Astrocyte (in vitro differentiated cells and primary cell): ENCODE results near the gene SLC28A3. TPM values are rescaled to one million over a fixed set of nuclear protein-coding genes. Genes with fewer than 3 reads are reported as not detected.

Source experiments
- DNase-seq: peaks from one replicate; pipeline ENCODE4 v3.0.0-alpha.2; 2010; ENCODE audit warnings: low read depth
- FAIRE-seq: peaks from 2 replicates; lab custom pipeline; 2011; peaks lifted over from hg19 to GRCh38; lab: Jason Lieb, UNC
- H2AFZ ChIP-seq: 2 replicates; pipeline ENCODE4 v1.6.0; 2012; ENCODE audit warnings: low read depth, low read length, inconsistent platforms
- H3K27ac ChIP-seq: 2 replicates; pipeline ENCODE4 v1.5.1; 2011; ENCODE audit warnings: low read depth, low read length, inconsistent platforms
- H3K27me3 ChIP-seq: 2 replicates; pipeline ENCODE4 v1.6.0; 2011; ENCODE audit warnings: low read length, inconsistent platforms; ENCODE audit not compliant: insufficient read depth
- H3K36me3 ChIP-seq: 2 replicates; pipeline ENCODE4 v1.5.1; 2011; ENCODE audit warnings: low read length, inconsistent platforms; ENCODE audit not compliant: insufficient read depth
- H3K4me1 ChIP-seq: 2 replicates; pipeline ENCODE4 v1.5.1; 2011; ENCODE audit warnings: low read length, inconsistent platforms; ENCODE audit not compliant: insufficient read depth
- H3K4me2 ChIP-seq: 2 replicates; pipeline ENCODE4 v1.6.0; 2012; ENCODE audit warnings: low read length, inconsistent platforms
- H3K4me3 ChIP-seq: 2 replicates; pipeline ENCODE4 v1.5.1; 2011; ENCODE audit warnings: low read depth, mild to moderate bottlenecking, low read length, inconsistent platforms; ENCODE audit not compliant: insufficient read depth
- H3K79me2 ChIP-seq: 2 replicates; pipeline ENCODE4 v1.6.0; 2012; ENCODE audit warnings: mild to moderate bottlenecking, low read length, inconsistent platforms; ENCODE audit not compliant: insufficient read depth
- H3K9ac ChIP-seq: 2 replicates; pipeline ENCODE4 v1.6.0; 2012; ENCODE audit warnings: mild to moderate bottlenecking, low read length, inconsistent platforms
- H3K9me3 ChIP-seq: 2 replicates; pipeline ENCODE4 v1.5.1; 2012; ENCODE audit warnings: low read depth, mild to moderate bottlenecking, low read length, inconsistent platforms; ENCODE audit not compliant: insufficient read depth
- H4K20me1 ChIP-seq: 2 replicates; pipeline ENCODE4 v1.6.0; 2012; ENCODE audit warnings: low read length, inconsistent platforms; ENCODE audit not compliant: insufficient read depth
- H3K27ac Mint-ChIP-seq: one replicate; pipeline ENCODE4 v1.8.0; 2021; ENCODE audit warnings: mild to moderate bottlenecking, mixed read lengths; ENCODE audit not compliant: unreplicated experiment
- H3K27me3 Mint-ChIP-seq: one replicate; pipeline ENCODE4 v1.8.0; 2021; ENCODE audit warnings: low read depth, mixed read lengths; ENCODE audit not compliant: unreplicated experiment
- H3K36me3 Mint-ChIP-seq: one replicate; pipeline ENCODE4 v1.8.0; 2021; ENCODE audit warnings: low read depth, mixed read lengths; ENCODE audit not compliant: unreplicated experiment
- H3K4me1 Mint-ChIP-seq: one replicate; pipeline ENCODE4 v1.8.0; 2021; ENCODE audit warnings: low read depth, mixed read lengths; ENCODE audit not compliant: unreplicated experiment
- H3K4me3 Mint-ChIP-seq: one replicate; pipeline ENCODE4 v1.8.0; 2021; ENCODE audit warnings: mild to moderate bottlenecking, moderate library complexity, mixed read lengths; ENCODE audit not compliant: unreplicated experiment
- H3K9me3 Mint-ChIP-seq: one replicate; pipeline ENCODE4 v1.8.0; 2021; ENCODE audit warnings: mild to moderate bottlenecking, mixed read lengths; ENCODE audit not compliant: unreplicated experiment
- CTCF ChIP-seq: IDR thresholded peaks from 2 replicates; pipeline ENCODE4 v1.5.1; 2011; ENCODE audit warnings: low read depth, mild to moderate bottlenecking, inconsistent platforms, low read length, moderate library complexity; ENCODE audit not compliant: insufficient read depth
- EZH2 ChIP-seq: IDR thresholded peaks from 2 replicates; pipeline ENCODE4 v1.6.1; 2012; ENCODE audit warnings: mild to moderate bottlenecking, low read length, inconsistent platforms; ENCODE audit not compliant: insufficient read depth
- total RNA-seq: library from RNA; stranded (reverse); gene quantifications from 2 replicates; pipeline ENCODE4 v1.2.1, GENCODE V29; 2021

SLC28A3 gene
- total RNA-seq, 1 donor from 2014 or later = 0.30 TPM

GRCh38 chr9:84338792-84339191 is 1.8 kb downstream of the SLC28A3 start:
- no peak overlapping the region for H3K4me2 ChIP-seq
- H2AFZ ChIP-seq = no peak overlapping the region
- H3K4me1 ChIP-seq = peaks cover 9% of the 10 kb centered on the region
- FAIRE-seq = no peak
- no peak overlapping the region for H3K27ac ChIP-seq
- H3K9me3 ChIP-seq = no peaks in the 10 kb centered on the region
- H3K4me3 ChIP-seq = no peak overlapping the region
- H3K4me1 Mint-ChIP-seq = no peaks in the 10 kb centered on the region
- no peaks in the 10 kb centered on the region for H4K20me1 ChIP-seq
- H3K9ac ChIP-seq = no peak overlapping the region
- H3K27me3 Mint-ChIP-seq = peaks cover 5% of the 10 kb centered on the region
- no peak overlapping the region for H3K4me3 Mint-ChIP-seq
- no peaks in the 10 kb centered on the region for H3K9me3 Mint-ChIP-seq
- H3K36me3 Mint-ChIP-seq = no peaks in the 10 kb centered on the region
- no peaks in the 10 kb centered on the region for H3K36me3 ChIP-seq
- TF ChIP-seq EZH2 (no peak), CTCF (no peak)
- H3K27me3 ChIP-seq = peaks cover 2% of the 10 kb centered on the region
- DNase-seq = no peak
- no peak overlapping the region for H3K27ac Mint-ChIP-seq
- H3K79me2 ChIP-seq = no peaks in the 10 kb centered on the region

GRCh38 chr9:84337252-84337651 is 3.3 kb downstream of the SLC28A3 start:
- FAIRE-seq = no peak
- H3K27ac Mint-ChIP-seq = no peak overlapping the region
- no peak for DNase-seq

More at GRCh38 chr9:84337252-84337651, 3.3 kb downstream of the SLC28A3 start:
- Histone ChIP-seq H3K36me3 (no peaks in the 10 kb centered on the region), H2AFZ (no peak overlapping the region), H3K4me2 (no peak overlapping the region), H3K9ac (no peak overlapping the region), H3K4me3 (no peak overlapping the region), H3K27me3 (peaks cover 2% of the 10 kb centered on the region), H3K9me3 (no peaks in the 10 kb centered on the region), H4K20me1 (no peaks in the 10 kb centered on the region), H3K79me2 (no peaks in the 10 kb centered on the region), H3K27ac (no peak overlapping the region), H3K4me1 (peaks cover 9% of the 10 kb centered on the region)
- H3K9me3 Mint-ChIP-seq = no peaks in the 10 kb centered on the region
- no peak overlapping the region for H3K4me3 Mint-ChIP-seq
- no peaks in the 10 kb centered on the region for H3K36me3 Mint-ChIP-seq
- H3K4me1 Mint-ChIP-seq = no peaks in the 10 kb centered on the region
- peaks cover 5% of the 10 kb centered on the region for H3K27me3 Mint-ChIP-seq
- TF ChIP-seq EZH2 = no peak
- no peak for TF ChIP-seq CTCF
